Suppressor macrophage treated with lipopolysaccharide for 1 hour (primary cell): ENCODE data around the gene IQSEC1.
A peak's percentile ranks its signal among the peaks of the same experiment; 100 is the strongest.

ENCODE experiments used
- DNase-seq, 3 donors: peaks; one replicate each; pipeline ENCODE4 v3.0.0-alpha.2; 2020 to 2022

Gene IQSEC1

GRCh38 chr3:12903881-12904280 is 169.3 kb downstream of the IQSEC1 start:
- DNase-seq: no peak

- peak in 1 of 3 donors; percentile 18 for DNase-seq
These were observed 170.0 kb downstream of the IQSEC1 start for GRCh38 chr3:12903000-12903800.

GRCh38 chr3:12902181-12902999 is 170.8 kb downstream of the IQSEC1 start:
- DNase-seq: peak; percentile 25 to 36 (median 33)

GRCh38 chr3:12901623-12902045 is 171.6 kb downstream of the IQSEC1 start:
- no peak for DNase-seq

- no peak for DNase-seq
These were observed 172.3 kb downstream of the IQSEC1 start for GRCh38 chr3:12900885-12901411.

GRCh38 chr3:12898965-12899755 is 174.1 kb downstream of the IQSEC1 start:
- no peak for DNase-seq

- no peak for DNase-seq
These were observed 174.8 kb downstream of the IQSEC1 start for GRCh38 chr3:12898290-12898964.

GRCh38 chr3:12897381-12898289 is 175.6 kb downstream of the IQSEC1 start:
- DNase-seq: no peak

- peak in 1 of 3 donors; percentile 32 for DNase-seq
These were observed 176.9 kb downstream of the IQSEC1 start for GRCh38 chr3:12896063-12896985.

- DNase-seq: peak; percentile 37 to 51 (median 41)
These were observed 177.7 kb downstream of the IQSEC1 start for GRCh38 chr3:12895391-12896062.

- no peak for DNase-seq
These were observed 178.6 kb downstream of the IQSEC1 start for GRCh38 chr3:12894629-12895028.

- DNase-seq: no peak
These were observed 179.4 kb downstream of the IQSEC1 start for GRCh38 chr3:12893852-12894251.

GRCh38 chr3:12893247-12893646 is 180.0 kb downstream of the IQSEC1 start:
- DNase-seq: no peak

GRCh38 chr3:12892840-12893189 is 180.4 kb downstream of the IQSEC1 start:
- no peak for DNase-seq

- peak; percentile 85 to 89 (median 88) for DNase-seq
These were observed 181.0 kb downstream of the IQSEC1 start for GRCh38 chr3:12891985-12892839.

GRCh38 chr3:12891391-12891984 is 181.7 kb downstream of the IQSEC1 start:
- DNase-seq: no peak

- no peak for DNase-seq
These were observed 182.4 kb downstream of the IQSEC1 start for GRCh38 chr3:12890610-12891390.
